Endodermal cell (in vitro differentiated cells): Measurements from ENCODE around the gene EDDM13. TPM values are rescaled to one million over a fixed set of nuclear protein-coding genes. Genes with fewer than 3 reads are reported as not detected.

Experiments used
- DNase-seq: peaks from one replicate; pipeline ENCODE4 v3.0.0-alpha.2; 2017
- H3K27ac ChIP-seq: 2 replicates; pipeline ENCODE4 v1.5.1; 2013; ENCODE audit warnings: mild to moderate bottlenecking, low read depth, low read length, moderate library complexity
- H3K27me3 ChIP-seq: 2 replicates; pipeline ENCODE4 v1.6.1; 2013; ENCODE audit warnings: mild to moderate bottlenecking, low read length, moderate library complexity; ENCODE audit not compliant: insufficient read depth, control insufficient read depth, poor library complexity, severe bottlenecking
- H3K36me3 ChIP-seq: 2 replicates; pipeline ENCODE4 v1.7.0; 2013; ENCODE audit warnings: mild to moderate bottlenecking, low read length, moderate library complexity; ENCODE audit not compliant: control insufficient read depth, insufficient read depth
- H3K4me1 ChIP-seq: one replicate; pipeline ENCODE4 v1.7.0; 2013; ENCODE audit warnings: low read length; ENCODE audit not compliant: control insufficient read depth, insufficient read depth
- H3K4me3 ChIP-seq: 2 replicates; pipeline ENCODE4 v1.5.1; 2013; ENCODE audit warnings: mild to moderate bottlenecking, low read length, moderate library complexity
- H3K9ac ChIP-seq: 2 replicates; pipeline ENCODE4 v1.6.1; 2013; ENCODE audit warnings: mild to moderate bottlenecking, low read length, moderate library complexity; ENCODE audit not compliant: poor library complexity, severe bottlenecking; ENCODE audit errors: extremely low read depth
- H3K9me3 ChIP-seq: 2 replicates; pipeline ENCODE4 v1.6.1; 2013; ENCODE audit warnings: mild to moderate bottlenecking, low read length, moderate library complexity; ENCODE audit not compliant: control insufficient read depth
- H3K27ac Mint-ChIP-seq: 2 replicates; pipeline ENCODE4 v1.8.0; 2020; ENCODE audit warnings: mixed read lengths
- H3K27me3 Mint-ChIP-seq: 2 replicates; pipeline ENCODE4 v1.8.0; 2021; ENCODE audit warnings: mild to moderate bottlenecking, mixed read lengths; ENCODE audit not compliant: insufficient read depth
- H3K36me3 Mint-ChIP-seq: 2 replicates; pipeline ENCODE4 v1.8.0; 2020; ENCODE audit warnings: low read depth, mixed read lengths
- H3K4me1 Mint-ChIP-seq: 2 replicates; pipeline ENCODE4 v1.8.0; 2020; ENCODE audit warnings: mixed read lengths
- H3K4me3 Mint-ChIP-seq: 2 replicates; pipeline ENCODE4 v1.8.0; 2020; ENCODE audit warnings: mild to moderate bottlenecking, moderate library complexity, mixed read lengths
- H3K9me3 Mint-ChIP-seq: 2 replicates; pipeline ENCODE4 v1.8.0; 2020; ENCODE audit warnings: mild to moderate bottlenecking, mixed read lengths
- WGBS, 2 experiments: methylation state at CpG; one replicate each; pipeline versions ENCODE4 v1.1.5 to v1.1.7; 2013; ENCODE audit warnings: missing lambda C conversion rate in 2 of 2, mixed read lengths in 1 of 2; ENCODE audit not compliant: insufficient coverage in 1 of 2, insufficient read length in 1 of 2; 5-methylcytosine and 5-hydroxymethylcytosine counted together
- long read RNA-seq, 4 experiments: library from polyadenylated mRNA in 2 of 4; library from RNA in 1 of 4; library from capped mRNA in 1 of 4; stranded (forward) in 3 of 4; unstranded in 1 of 4; transcript quantifications; one replicate each; pipeline ENCODE4 v2.0.0, GENCODE V29; 2020 to 2021; ENCODE audit warnings: inconsistent platforms in 1 of 4
- polyA plus RNA-seq, 2 experiments: library from polyadenylated mRNA; stranded (reverse); fragments of 50-300 nt; gene quantifications; one replicate each; pipeline ENCODE4 v1.2.3, GENCODE V29; 2013
- total RNA-seq, 2 donors: library from RNA; stranded (reverse); fragmentation: NEBNext Ultra II Directional in 1 of 2; extraction: Animal tissue kit (Norgen Biotek cat#: 25700) in 1 of 2; gene quantifications; 2 replicates in 1 of 2; 3 replicates in 1 of 2; pipeline ENCODE4 v1.2.1, GENCODE V29; 2021
- TF ChIP-seq, protein P1 (sequence below): fragments of 200-600 bp; sonication (generic); conservative IDR thresholded peaks from 2 replicates; pipeline ENCODE4 v1.5.0; 2021; ENCODE audit warnings: antibody characterized with exemption, mild to moderate bottlenecking

Gene EDDM13, protein sequence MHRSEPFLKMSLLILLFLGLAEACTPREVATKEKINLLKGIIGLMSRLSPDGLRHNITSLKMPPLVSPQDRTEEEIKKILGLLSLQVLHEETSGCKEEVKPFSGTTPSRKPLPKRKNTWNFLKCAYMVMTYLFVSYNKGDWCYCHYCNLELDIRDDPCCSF
- not detected for total RNA-seq
- polyA plus RNA-seq (2013, experiment 1 of 2) = not detected
- not detected for polyA plus RNA-seq (2013, experiment 2 of 2)
- long read RNA-seq, experiment 1 = 0 reads
- long read RNA-seq, experiment 2 = 0 reads
- long read RNA-seq, experiment 3 = 0 reads
- long read RNA-seq, experiment 4 = 0 reads

DNA sequence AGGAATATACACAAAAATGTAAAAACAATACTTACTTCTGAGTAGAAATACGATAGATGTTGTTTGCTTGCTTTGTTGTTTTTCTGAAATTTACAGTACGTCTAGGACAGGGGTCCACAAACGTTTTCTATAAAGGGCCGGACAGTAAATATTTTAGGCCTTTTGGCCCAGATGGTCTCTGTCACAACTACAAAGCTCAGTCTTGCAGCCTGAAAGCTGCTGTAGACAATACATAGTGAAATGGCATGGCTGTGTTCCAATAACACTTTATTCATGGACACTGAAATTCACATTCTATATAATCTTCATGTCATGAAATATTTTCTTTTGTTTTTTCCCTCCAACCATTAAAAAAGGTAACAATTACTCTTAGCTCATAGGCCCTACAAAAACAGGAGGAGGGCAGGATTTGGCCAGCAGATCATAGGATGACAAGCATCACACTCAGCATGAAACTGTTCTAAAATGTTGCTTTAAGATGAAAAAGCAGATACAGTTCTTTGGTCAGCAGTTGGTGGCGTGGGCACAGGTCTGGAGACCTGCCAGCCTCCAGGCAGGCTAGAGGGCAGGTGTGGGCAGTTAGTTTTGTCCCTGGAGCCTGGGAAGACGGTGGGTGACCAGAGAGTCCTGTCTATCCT lies at the start of gene EDDM13:
Gene EDDM13 (plus strand): TSS at position 588 of the 638 bp plus-strand sequence. CDS start 87 bp downstream, outside the sequence.
- Histone ChIP-seq H3K4me3 (no peak within 1 kb of the TSS), H3K9ac (no peak within 1 kb of the TSS), H3K27me3 (no peaks in the 10 kb centered on the region), H3K4me1 (no peaks in the 10 kb centered on the region), H3K27ac (no peak within 1 kb of the TSS), H3K36me3 (peaks cover 7% of the 10 kb centered on the region), H3K9me3 (peaks cover 4% of the 10 kb centered on the region)
- TF ChIP-seq, protein P1, sequence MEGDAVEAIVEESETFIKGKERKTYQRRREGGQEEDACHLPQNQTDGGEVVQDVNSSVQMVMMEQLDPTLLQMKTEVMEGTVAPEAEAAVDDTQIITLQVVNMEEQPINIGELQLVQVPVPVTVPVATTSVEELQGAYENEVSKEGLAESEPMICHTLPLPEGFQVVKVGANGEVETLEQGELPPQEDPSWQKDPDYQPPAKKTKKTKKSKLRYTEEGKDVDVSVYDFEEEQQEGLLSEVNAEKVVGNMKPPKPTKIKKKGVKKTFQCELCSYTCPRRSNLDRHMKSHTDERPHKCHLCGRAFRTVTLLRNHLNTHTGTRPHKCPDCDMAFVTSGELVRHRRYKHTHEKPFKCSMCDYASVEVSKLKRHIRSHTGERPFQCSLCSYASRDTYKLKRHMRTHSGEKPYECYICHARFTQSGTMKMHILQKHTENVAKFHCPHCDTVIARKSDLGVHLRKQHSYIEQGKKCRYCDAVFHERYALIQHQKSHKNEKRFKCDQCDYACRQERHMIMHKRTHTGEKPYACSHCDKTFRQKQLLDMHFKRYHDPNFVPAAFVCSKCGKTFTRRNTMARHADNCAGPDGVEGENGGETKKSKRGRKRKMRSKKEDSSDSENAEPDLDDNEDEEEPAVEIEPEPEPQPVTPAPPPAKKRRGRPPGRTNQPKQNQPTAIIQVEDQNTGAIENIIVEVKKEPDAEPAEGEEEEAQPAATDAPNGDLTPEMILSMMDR = no peak
- DNase-seq = no peak
- Mint-ChIP-seq H3K9me3 (peaks cover 5% of the 10 kb centered on the region), H3K27ac (no peak within 1 kb of the TSS), H3K36me3 (peaks cover 20% of the 10 kb centered on the region), H3K4me1 (peaks cover 7% of the 10 kb centered on the region), H3K4me3 (no peak within 1 kb of the TSS), H3K27me3 (no peaks in the 10 kb centered on the region)
- 89 to 93% methylated on average over 5 to 6 of the region's 6 CpGs for WGBS, 2 experiments

DNA sequence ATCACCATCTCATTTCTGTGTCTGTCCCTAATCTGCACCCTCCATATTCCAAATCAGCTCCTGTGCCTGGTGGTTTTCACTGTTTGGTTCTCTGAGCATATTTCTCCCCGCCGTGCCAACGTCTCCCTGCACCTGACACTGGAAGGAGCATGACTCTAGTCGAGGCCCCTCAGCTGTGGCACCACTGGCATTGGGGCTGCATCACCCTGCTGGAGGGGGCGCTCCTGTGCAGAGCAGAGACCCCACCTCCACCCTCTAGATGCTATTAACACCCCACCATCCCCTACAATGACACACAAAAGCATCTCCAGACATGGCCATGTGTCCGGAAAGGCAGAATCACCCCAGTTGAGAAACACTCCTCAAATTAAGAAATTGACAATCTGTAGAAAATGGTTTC lies 49.6 kb upstream of the EDDM13 start:
- no peak overlapping the region for H3K27ac ChIP-seq
- Mint-ChIP-seq H3K4me3 (no peak overlapping the region), H3K4me1 (no peaks in the 10 kb centered on the region), H3K27ac (no peak overlapping the region), H3K27me3 (peaks cover 12% of the 10 kb centered on the region), H3K36me3 (peaks cover 28% of the 10 kb centered on the region), H3K9me3 (no peaks in the 10 kb centered on the region)
- no peaks in the 10 kb centered on the region for H3K36me3 ChIP-seq
- H3K4me1 ChIP-seq = no peaks in the 10 kb centered on the region
- DNase-seq = no peak
- H3K9me3 ChIP-seq = no peaks in the 10 kb centered on the region
- no peak overlapping the region for H3K4me3 ChIP-seq
- TF ChIP-seq, protein P1 = peak; percentile 28
- 83 to 100% methylated on average over 3 to 6 of the region's 6 CpGs for whole genome bisulfite sequencing, 2 experiments
- H3K9ac ChIP-seq = no peak overlapping the region
- no peaks in the 10 kb centered on the region for H3K27me3 ChIP-seq

DNA sequence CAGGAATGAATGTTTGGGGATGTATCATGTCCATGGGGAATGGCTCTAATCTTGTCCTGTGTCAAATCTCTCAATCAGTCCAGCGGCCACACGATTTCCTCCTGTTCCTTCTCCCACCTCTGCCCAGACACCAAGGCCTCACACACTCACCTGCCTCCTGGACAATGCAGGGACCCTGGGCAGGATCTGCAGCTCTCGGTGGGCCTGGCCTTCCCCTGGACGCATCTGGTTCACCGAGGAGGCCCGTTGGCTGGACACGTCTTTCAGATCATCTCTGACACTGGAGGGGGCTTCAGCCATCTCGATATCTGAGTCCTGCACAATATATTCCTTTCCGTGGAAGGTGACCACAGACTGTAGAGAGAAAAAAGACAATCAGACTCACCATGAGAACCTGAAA lies 49.1 kb upstream of the EDDM13 start:
- Histone ChIP-seq H3K9ac (no peak overlapping the region), H3K27ac (no peak overlapping the region), H3K36me3 (no peaks in the 10 kb centered on the region), H3K4me3 (no peak overlapping the region), H3K9me3 (no peaks in the 10 kb centered on the region), H3K4me1 (no peaks in the 10 kb centered on the region), H3K27me3 (no peaks in the 10 kb centered on the region)
- H3K9me3 Mint-ChIP-seq = no peaks in the 10 kb centered on the region
- H3K4me1 Mint-ChIP-seq = no peaks in the 10 kb centered on the region
- TF ChIP-seq, protein P1 = no peak
- H3K27ac Mint-ChIP-seq = no peak overlapping the region
- WGBS, 2 experiments = 88 to 89% methylated on average over 9 of the region's 9 CpGs
- H3K4me3 Mint-ChIP-seq = no peak overlapping the region
- DNase-seq = no peak
- peaks cover 28% of the 10 kb centered on the region for H3K36me3 Mint-ChIP-seq
- peaks cover 12% of the 10 kb centered on the region for H3K27me3 Mint-ChIP-seq
